Immature natural killer cell (primary cell): ENCODE data around the gene FBXO27. TPM values are rescaled to one million over a fixed set of nuclear protein-coding genes. Genes with fewer than 3 reads are reported as not detected.
"Not testable (repeated sequence)": the region's sequence is repeated elsewhere in the genome, so short reads cannot be mapped to it uniquely, and the experiment has no call there.

Source experiments
- DNase-seq, 3 donors: peaks; one replicate each; pipeline ENCODE4 v3.0.0; 2022; ENCODE audit warnings: mixed read lengths in 1 of 3
- H3K27ac Mint-ChIP-seq, 6 donors: one replicate each; pipeline ENCODE4 v1.8.0; 2020; ENCODE audit warnings: mixed read lengths in 6 of 6, mild to moderate bottlenecking in 5 of 6, inconsistent platforms in 4 of 6, moderate library complexity in 3 of 6
- H3K27me3 Mint-ChIP-seq, 3 donors: one replicate each; pipeline ENCODE4 v1.8.0; 2020 to 2021; ENCODE audit warnings: low read depth in 3 of 3, mild to moderate bottlenecking in 3 of 3, mixed read lengths in 3 of 3, moderate library complexity in 3 of 3, inconsistent platforms in 1 of 3
- H3K36me3 Mint-ChIP-seq, 3 donors: one replicate each; pipeline ENCODE4 v1.8.0; 2020; ENCODE audit warnings: mixed read lengths in 3 of 3, inconsistent platforms in 2 of 3, mild to moderate bottlenecking in 2 of 3
- H3K4me1 Mint-ChIP-seq, 2 donors: one replicate each; pipeline ENCODE4 v1.8.0; 2020; ENCODE audit warnings: inconsistent platforms in 2 of 2, mild to moderate bottlenecking in 2 of 2, mixed read lengths in 2 of 2, moderate library complexity in 1 of 2
- H3K4me3 Mint-ChIP-seq, 5 donors: one replicate each; pipeline ENCODE4 v1.8.0; 2020; ENCODE audit warnings: mild to moderate bottlenecking in 5 of 5, mixed read lengths in 5 of 5, inconsistent platforms in 3 of 5, moderate library complexity in 3 of 5
- H3K9me3 Mint-ChIP-seq, 6 donors: one replicate each; pipeline ENCODE4 v1.8.0; 2020; ENCODE audit warnings: mild to moderate bottlenecking in 6 of 6, mixed read lengths in 6 of 6, inconsistent platforms in 4 of 6, moderate library complexity in 3 of 6
- polyA plus RNA-seq, 3 donors: library from polyadenylated mRNA; unstranded; fragments of 300-500 nt; fragmentation: Illumina TruSeq; gene quantifications; one replicate each; pipeline ENCODE4 v1.2.3, GENCODE V29; 2021

FBXO27 gene, protein sequence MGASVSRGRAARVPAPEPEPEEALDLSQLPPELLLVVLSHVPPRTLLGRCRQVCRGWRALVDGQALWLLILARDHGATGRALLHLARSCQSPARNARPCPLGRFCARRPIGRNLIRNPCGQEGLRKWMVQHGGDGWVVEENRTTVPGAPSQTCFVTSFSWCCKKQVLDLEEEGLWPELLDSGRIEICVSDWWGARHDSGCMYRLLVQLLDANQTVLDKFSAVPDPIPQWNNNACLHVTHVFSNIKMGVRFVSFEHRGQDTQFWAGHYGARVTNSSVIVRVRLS
- under 1 TPM in 1 of 3 donors, not detected in 2; 0.48 TPM for polyA plus RNA-seq

DNA sequence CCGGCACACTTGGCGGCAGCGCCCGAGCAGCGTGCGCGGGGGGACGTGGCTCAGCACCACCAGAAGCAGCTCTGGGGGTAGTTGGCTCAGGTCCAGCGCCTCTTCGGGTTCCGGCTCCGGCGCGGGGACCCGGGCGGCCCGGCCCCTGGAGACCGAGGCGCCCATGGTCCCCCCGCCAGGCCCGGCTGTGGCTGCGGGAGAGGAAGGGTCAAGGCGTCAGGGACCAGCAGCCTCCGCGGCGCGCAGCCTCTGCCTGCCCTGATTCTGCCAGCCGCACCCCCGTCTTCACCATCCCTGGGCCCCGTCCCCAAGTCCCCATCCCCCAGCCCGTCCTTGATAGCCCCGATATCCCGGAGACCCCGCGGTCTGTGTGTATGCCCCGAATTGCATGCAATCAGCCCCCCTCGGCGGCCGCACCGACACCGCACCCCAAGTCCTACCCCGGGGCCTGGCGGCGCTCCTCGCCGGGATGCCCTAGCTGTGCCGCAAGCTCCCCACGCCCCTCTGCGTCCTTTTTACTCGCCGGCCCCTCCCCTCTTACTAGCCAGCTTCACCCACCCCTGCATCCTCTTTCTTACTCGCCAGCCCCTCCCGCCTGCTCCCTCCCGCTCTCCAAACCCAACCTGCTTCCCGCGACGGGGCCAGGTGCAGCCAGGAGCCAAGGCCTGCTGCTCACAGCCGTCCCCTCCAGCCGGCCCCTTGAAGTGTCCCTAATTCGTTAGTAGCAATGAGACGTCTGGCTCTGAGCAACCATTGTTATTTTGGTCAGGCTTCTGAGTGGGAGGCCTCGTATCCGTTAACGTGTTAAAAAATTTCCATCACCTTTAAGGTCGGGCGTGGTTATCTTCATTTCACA lies at the start of gene FBXO27:
Gene FBXO27, minus strand, starts transcription at position 487 of the 856 bp plus-strand sequence. Its CDS starts 322 bp downstream, at position 165.
- H3K36me3 Mint-ChIP-seq, result no peaks in the 10 kb centered on the region
- H3K4me3 Mint-ChIP-seq, result peak within 1 kb of the TSS; percentile 69 to 81 (median 72)
- H3K27ac Mint-ChIP-seq, result peak within 1 kb of the TSS in 1 of 6 donors; percentile 59
- H3K4me1 Mint-ChIP-seq, result peaks cover 0 to 5% of the 10 kb centered on the region in 2 donors
- H3K27me3 Mint-ChIP-seq, result peaks cover 2 to 5% (median 3%) of the 10 kb centered on the region in 3 donors
- DNase-seq, result no peak
- H3K9me3 Mint-ChIP-seq, result peaks cover 0 to 2% (median 0%) of the 10 kb centered on the region in 6 donors

DNA sequence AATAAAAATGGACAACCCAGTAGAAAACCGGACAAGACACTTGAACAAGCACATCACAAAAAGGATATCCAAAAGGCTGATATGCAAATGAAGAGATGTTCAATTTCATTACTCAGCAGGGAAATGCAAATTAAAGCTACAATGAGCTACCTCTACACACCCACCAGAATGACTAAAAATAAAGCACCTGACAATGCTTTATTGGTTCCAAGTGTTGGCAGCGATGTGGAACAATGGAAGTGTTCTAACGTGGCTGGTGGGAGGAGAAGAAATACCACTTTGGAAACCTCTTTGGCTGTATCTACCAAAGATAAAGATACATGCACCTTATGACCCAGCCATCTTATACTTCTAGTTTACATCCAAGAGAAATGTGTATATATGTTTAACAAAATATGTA lies 48.1 kb upstream of the FBXO27 start:
- no peak overlapping the region for H3K4me3 Mint-ChIP-seq
- peaks cover 9 to 17% (median 14%) of the 10 kb centered on the region in 3 donors for H3K27me3 Mint-ChIP-seq
- H3K9me3 Mint-ChIP-seq, result no peaks in the 10 kb centered on the region
- no peak overlapping the region for H3K27ac Mint-ChIP-seq
- H3K4me1 Mint-ChIP-seq, result peaks cover 16 to 20% of the 10 kb centered on the region in 2 donors
- no peak for DNase-seq
- no peaks in the 10 kb centered on the region for H3K36me3 Mint-ChIP-seq

DNA sequence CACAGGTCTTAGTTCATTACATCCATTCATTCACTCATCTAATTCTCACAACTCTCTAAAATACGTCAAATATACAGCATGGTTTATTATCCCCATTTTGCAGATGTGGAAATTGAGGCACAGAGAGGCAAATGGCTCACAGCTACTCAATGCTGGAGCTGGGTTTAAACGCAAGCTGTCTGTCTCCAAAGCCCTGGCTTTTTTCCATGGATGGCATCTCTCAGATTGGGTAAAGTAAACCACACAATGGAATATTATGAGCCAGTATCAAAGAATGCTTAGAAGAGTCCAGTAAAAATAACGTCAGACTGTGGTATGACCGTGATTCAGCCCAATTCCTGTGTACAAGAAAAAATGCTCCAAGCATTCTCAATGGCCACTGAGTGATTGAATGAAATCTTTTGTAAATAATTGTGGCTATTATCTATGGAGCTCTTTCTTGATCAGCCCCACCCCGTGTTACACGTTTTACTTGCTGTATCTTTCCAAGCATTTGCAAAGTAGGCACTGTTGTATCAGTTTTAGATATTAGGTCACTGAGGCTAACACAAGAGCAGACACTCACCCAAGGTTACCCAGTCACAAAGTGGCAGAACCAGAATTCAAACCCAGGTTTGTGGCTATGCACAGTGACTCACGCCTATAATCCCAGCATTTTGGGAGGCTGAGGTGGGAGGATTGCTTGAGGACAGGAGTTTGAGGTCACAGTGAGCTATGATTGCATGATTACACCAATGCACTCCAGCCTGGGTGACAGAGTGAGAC lies 46.3 kb upstream of the FBXO27 start:
- no peaks in the 10 kb centered on the region for H3K36me3 Mint-ChIP-seq
- no peak for DNase-seq
- H3K27me3 Mint-ChIP-seq, result peaks cover 7 to 22% (median 11%) of the 10 kb centered on the region in 3 donors
- peaks cover 19 to 21% of the 10 kb centered on the region in 2 donors for H3K4me1 Mint-ChIP-seq
- H3K27ac Mint-ChIP-seq, result no peak overlapping the region
- H3K9me3 Mint-ChIP-seq, result no peaks in the 10 kb centered on the region
- H3K4me3 Mint-ChIP-seq, result no peak overlapping the region

DNA sequence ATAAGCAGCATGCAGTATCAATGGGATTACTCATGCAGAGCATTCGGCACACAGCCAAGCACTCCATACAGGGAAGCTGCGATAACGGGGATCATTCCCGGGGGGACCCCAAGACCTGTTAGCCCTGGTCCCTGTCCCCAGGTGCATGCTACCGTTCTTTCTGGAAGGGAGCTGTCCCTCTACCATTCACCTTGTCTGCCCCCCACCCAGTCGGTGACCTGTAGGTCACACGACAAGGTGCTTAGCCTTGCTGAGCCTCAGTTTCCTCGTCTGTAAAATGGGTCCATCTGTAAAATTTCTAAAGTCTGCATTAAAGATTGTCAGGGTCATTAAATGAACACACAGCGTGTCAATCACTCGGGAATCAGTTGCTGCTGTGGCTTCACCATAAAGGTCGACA lies 45.0 kb upstream of the FBXO27 start:
- Mint-ChIP-seq H3K4me1 (peaks cover 20 to 23% of the 10 kb centered on the region in 2 donors), H3K27ac (no peak overlapping the region)

GRCh38 chr19:39074942-39075341 lies 42.6 kb upstream of the FBXO27 start:
- H3K4me3 Mint-ChIP-seq, result no peak overlapping the region
- H3K4me1 Mint-ChIP-seq, result peaks cover 22 to 24% of the 10 kb centered on the region in 2 donors
- no peak for DNase-seq
- H3K36me3 Mint-ChIP-seq, result no peaks in the 10 kb centered on the region
- peaks cover 4 to 10% (median 6%) of the 10 kb centered on the region in 3 donors for H3K27me3 Mint-ChIP-seq
- H3K27ac Mint-ChIP-seq, result peak overlapping the region in 4 of 6 donors; percentile 61 to 98 (median 84)
- H3K9me3 Mint-ChIP-seq, result no peaks in the 10 kb centered on the region

More for the DNA sequence above, 45.0 kb upstream of the FBXO27 start:
- H3K4me3 Mint-ChIP-seq, result no peak overlapping the region
- DNase-seq, result no peak
- no peaks in the 10 kb centered on the region for H3K9me3 Mint-ChIP-seq
- H3K36me3 Mint-ChIP-seq, result no peaks in the 10 kb centered on the region
- peaks cover 4 to 14% (median 10%) of the 10 kb centered on the region in 3 donors for H3K27me3 Mint-ChIP-seq

GRCh38 chr19:39074205-39074692 lies 41.9 kb upstream of the FBXO27 start:
- DNase-seq, result no peak
- Mint-ChIP-seq H3K9me3 (no peaks in the 10 kb centered on the region), H3K4me3 (peak overlapping the region in 3 of 5 donors; percentile 30 to 86 (median 79)), H3K27me3 (peaks cover 4 to 12% (median 6%) of the 10 kb centered on the region in 3 donors), H3K4me1 (peaks cover 22 to 24% of the 10 kb centered on the region in 2 donors), H3K27ac (peak overlapping the region; percentile 92 to 99 (median 96)), H3K36me3 (no peaks in the 10 kb centered on the region)

DNA sequence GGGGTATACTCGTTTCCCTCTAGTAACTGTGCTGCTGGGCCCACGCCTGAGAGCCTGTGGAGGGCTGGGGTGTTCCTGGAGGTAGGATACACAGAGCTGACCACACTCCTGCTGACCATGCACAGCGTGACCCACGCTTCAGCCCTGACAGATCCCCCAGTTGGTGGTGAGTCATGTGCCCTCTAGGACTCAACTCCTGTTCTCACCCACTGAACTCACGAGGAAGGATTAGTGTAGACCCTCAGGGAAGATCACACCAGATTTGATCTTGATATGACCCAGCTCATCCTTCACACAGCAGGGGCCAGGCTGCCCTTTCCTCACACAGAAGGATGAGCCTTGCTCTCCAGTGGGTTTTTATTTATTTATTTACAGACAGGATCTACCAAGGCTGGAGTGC lies 38.5 kb upstream of the FBXO27 start:
- Mint-ChIP-seq H3K4me1 (peaks cover 22 to 24% of the 10 kb centered on the region in 2 donors), H3K36me3 (peaks cover 0 to 3% (median 0%) of the 10 kb centered on the region in 3 donors), H3K27me3 (peaks cover 4 to 10% (median 6%) of the 10 kb centered on the region in 3 donors), H3K27ac (peak overlapping the region in 1 of 6 donors; percentile 85), H3K9me3 (peaks cover 0 to 2% (median 0%) of the 10 kb centered on the region in 6 donors), H3K4me3 (peak overlapping the region in 1 of 5 donors; percentile 2)
- no peak for DNase-seq

DNA sequence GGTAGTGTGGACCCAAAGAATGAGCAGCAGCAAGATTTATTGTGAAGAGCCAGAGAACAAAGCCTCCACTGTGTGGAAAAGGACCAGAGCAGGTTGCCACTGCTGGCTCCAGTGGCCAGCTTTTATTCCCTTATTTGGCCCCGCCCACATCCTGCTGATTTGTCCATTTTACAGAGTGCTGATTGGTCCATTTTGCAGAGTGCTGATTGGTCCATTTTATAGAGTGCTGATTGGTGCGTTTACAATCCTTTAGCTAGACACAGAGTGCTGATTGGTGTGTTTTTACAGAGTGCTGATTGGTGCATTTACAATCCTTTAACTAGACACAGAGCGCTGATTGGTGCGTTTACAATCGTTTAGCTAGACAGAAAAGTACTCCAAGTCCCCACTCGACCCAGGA lies 35.9 kb upstream of the FBXO27 start:
- DNase-seq, H3K9me3 Mint-ChIP-seq, H3K27me3 Mint-ChIP-seq, H3K4me3 Mint-ChIP-seq, H3K27ac Mint-ChIP-seq, H3K36me3 Mint-ChIP-seq: not testable (repeated sequence)
- H3K4me1 Mint-ChIP-seq, result peaks cover 8 to 11% of the 10 kb centered on the region in 2 donors

DNA sequence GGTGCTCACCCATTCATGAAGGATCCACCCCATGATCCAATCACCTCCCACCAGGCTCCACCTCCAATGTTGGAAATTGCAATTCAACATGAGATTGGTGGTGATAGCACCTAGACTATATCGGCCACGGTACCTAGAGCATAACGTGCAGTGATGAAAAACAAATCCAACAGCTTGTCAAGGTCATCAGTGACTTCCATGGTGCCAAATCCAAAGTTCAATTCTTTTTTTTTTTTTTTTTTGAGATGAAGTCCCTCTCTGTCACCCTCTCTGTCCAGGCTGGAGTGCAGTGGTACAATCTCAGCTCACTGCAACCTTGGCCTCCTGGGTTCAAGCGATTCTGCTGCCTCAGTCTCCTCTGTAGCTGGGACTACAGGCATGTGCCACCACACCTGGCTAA lies 34.8 kb upstream of the FBXO27 start:
- Mint-ChIP-seq H3K27me3 (peaks cover 0 to 2% (median 0%) of the 10 kb centered on the region in 3 donors), H3K36me3 (peaks cover 0 to 3% (median 0%) of the 10 kb centered on the region in 3 donors), H3K27ac (no peak overlapping the region), H3K4me1 (no peaks in the 10 kb centered on the region), H3K9me3 (peaks cover 0 to 2% (median 0%) of the 10 kb centered on the region in 6 donors), H3K4me3 (no peak overlapping the region)
- DNase-seq, result no peak

DNA sequence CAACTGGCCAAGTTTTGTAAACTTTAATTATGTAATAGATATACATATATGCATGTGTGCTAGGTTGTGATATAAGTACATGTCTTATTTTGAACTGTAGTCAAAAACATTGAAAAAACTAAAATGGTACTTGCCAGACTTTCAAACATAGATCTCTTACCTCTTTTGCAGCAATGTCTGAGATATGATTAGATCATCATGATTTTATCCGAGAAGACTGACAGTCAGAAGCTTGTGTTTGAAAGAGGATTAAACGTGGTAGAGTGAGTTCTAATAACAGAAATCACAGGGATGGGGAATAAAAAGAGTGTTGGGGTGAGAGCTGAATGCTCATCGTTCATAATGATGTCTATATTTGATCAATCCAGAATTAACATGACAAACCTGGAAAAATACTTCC lies 33.6 kb upstream of the FBXO27 start:
- peak overlapping the region in 1 of 6 donors; percentile 70 for H3K27ac Mint-ChIP-seq
- DNase-seq, result no peak
- H3K9me3 Mint-ChIP-seq, result peaks cover 0 to 2% (median 0%) of the 10 kb centered on the region in 6 donors
- peaks cover 8 to 9% of the 10 kb centered on the region in 2 donors for H3K4me1 Mint-ChIP-seq
- H3K4me3 Mint-ChIP-seq, result no peak overlapping the region
- peaks cover 0 to 3% (median 0%) of the 10 kb centered on the region in 3 donors for H3K36me3 Mint-ChIP-seq
- H3K27me3 Mint-ChIP-seq, result peaks cover 3 to 5% (median 4%) of the 10 kb centered on the region in 3 donors

DNA sequence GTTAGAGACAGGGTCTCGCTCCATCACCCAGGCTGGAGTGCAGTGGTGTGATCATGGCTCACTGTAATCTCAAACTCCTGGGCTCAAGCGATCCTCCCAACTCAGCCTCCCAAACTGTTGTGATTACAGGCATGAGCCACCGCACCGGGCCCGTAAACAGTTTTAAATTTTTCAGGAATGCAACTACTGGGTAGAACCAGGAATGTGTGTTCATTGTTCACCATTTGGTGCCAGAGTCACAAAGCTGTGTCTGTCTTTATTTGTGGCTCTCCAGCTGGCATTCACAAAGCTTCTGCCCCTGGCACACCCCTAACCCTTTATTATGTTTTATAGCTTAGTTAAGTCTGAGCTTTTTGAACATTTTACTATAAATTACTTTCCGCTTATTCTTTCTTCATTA lies 32.1 kb upstream of the FBXO27 start:
- Mint-ChIP-seq H3K27ac (no peak overlapping the region), H3K36me3 (peaks cover 0 to 3% (median 0%) of the 10 kb centered on the region in 3 donors), H3K4me3 (no peak overlapping the region), H3K27me3 (peaks cover 3 to 5% (median 5%) of the 10 kb centered on the region in 3 donors), H3K4me1 (peaks cover 8 to 9% of the 10 kb centered on the region in 2 donors), H3K9me3 (peaks cover 0 to 2% (median 0%) of the 10 kb centered on the region in 6 donors)
- DNase-seq, result no peak

- H3K27me3 Mint-ChIP-seq, result peaks cover 5 to 9% (median 6%) of the 10 kb centered on the region in 3 donors
- DNase-seq, result no peak
- H3K36me3 Mint-ChIP-seq, result no peaks in the 10 kb centered on the region
- no peak overlapping the region for H3K27ac Mint-ChIP-seq
- peaks cover 8 to 9% of the 10 kb centered on the region in 2 donors for H3K4me1 Mint-ChIP-seq
- peaks cover 0 to 3% (median 0%) of the 10 kb centered on the region in 6 donors for H3K9me3 Mint-ChIP-seq
- H3K4me3 Mint-ChIP-seq, result no peak overlapping the region
Measured at GRCh38 chr19:39060171-39060570, 27.8 kb upstream of the FBXO27 start.

DNA sequence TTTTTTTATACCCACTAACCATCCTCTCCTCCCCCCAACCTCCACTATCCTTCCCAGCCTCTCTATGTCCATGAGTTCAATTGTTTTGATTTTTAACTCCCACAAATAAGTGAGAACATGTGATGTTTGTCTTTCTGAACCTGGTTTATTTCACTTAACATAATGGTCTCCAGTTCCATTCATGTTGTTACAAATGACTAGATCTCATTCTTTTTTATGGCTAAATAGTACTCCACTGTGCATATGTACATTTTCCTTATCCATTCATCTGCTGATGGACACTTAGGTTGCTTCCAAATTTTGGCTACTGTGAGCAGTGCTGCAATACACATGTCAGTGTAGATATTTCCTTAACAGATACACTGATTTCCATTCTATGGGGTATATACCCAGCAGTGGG lies 27.0 kb upstream of the FBXO27 start:
- Mint-ChIP-seq H3K36me3 (no peaks in the 10 kb centered on the region), H3K4me1 (peaks cover 8 to 9% of the 10 kb centered on the region in 2 donors), H3K27me3 (peaks cover 5 to 9% (median 6%) of the 10 kb centered on the region in 3 donors), H3K9me3 (peaks cover 0 to 3% (median 0%) of the 10 kb centered on the region in 6 donors), H3K27ac (no peak overlapping the region), H3K4me3 (no peak overlapping the region)
- no peak for DNase-seq
